Gastroesophageal sphincter (tissue), 3 donors: Measurements from ENCODE around the gene FTSJ1.

Source experiments
- CTCF ChIP-seq, 4 experiments: fragments of 200-600 bp in 2 of 4; fragments of 450-650 bp in 2 of 4; sonication (generic) in 1 of 4; IDR thresholded peaks; one replicate each; pipeline ENCODE4 v1.5.1; 2017 to 2019; ENCODE audit warnings: antibody characterized with exemption in 4 of 4, mild to moderate bottlenecking in 2 of 4, moderate library complexity in 2 of 4
- POLR2A ChIP-seq, 2 donors: fragments of 450-650 bp; IDR thresholded peaks; one replicate each; pipeline ENCODE4 v1.6.1; 2017; ENCODE audit warnings: antibody characterized with exemption in 2 of 2, mild to moderate bottlenecking in 2 of 2, moderate library complexity in 1 of 2

GRCh38 chrX:48516285-48516684, 40.3 kb downstream of the FTSJ1 start:
- TF ChIP-seq CTCF (IDR thresholded peaks at IDR 0.05) (no peak), POLR2A (IDR thresholded peaks at IDR 0.05) (no peak)
